Activated B cell treated with CpG ODN at 0.5 μM for 24 hours (primary cell): Measurements from ENCODE around the gene AP4E1. TPM values are rescaled to one million over a fixed set of nuclear protein-coding genes. Genes with fewer than 3 reads are reported as not detected.

Experiments used
- ATAC-seq: fragments of 200-7000 bp; cut with Tn5 transposase; one replicate; pipeline ENCODE4 v1.10.0; 2021; ENCODE audit warnings: low read depth, mild to moderate bottlenecking, moderate library complexity
- CTCF ChIA-PET: fragments of 350-600 bp; sonication (Branson Sonifier 250); formaldehyde crosslinking; loops from one replicate; lab custom pipeline; 2021; ENCODE audit warnings: antibody characterized with exemption; lab: Charles Lee
- POLR2A ChIA-PET: fragments of 350-600 bp; sonication (Branson Sonifier 250); formaldehyde crosslinking; loops from one replicate; lab custom pipeline; 2021; ENCODE audit warnings: antibody characterized with exemption; lab: Charles Lee
- DNase-seq: peaks from one replicate; pipeline ENCODE4 v3.0.0; 2022
- H3K27ac Mint-ChIP-seq: one replicate; pipeline ENCODE4 v1.8.0; 2020; ENCODE audit warnings: mixed read lengths
- H3K27me3 Mint-ChIP-seq: one replicate; pipeline ENCODE4 v1.8.0; 2021; ENCODE audit warnings: mixed read lengths
- H3K36me3 Mint-ChIP-seq: one replicate; pipeline ENCODE4 v1.8.0; 2021; ENCODE audit warnings: low read depth, mixed read lengths
- H3K4me1 Mint-ChIP-seq: one replicate; pipeline ENCODE4 v1.8.0; 2021; ENCODE audit warnings: mixed read lengths
- H3K4me3 Mint-ChIP-seq: one replicate; pipeline ENCODE4 v1.8.0; 2020; ENCODE audit warnings: mild to moderate bottlenecking, mixed read lengths
- H3K9me3 Mint-ChIP-seq: one replicate; pipeline ENCODE4 v1.8.0; 2020; ENCODE audit warnings: mixed read lengths
- CTCF ChIP-seq: fragments of 200-600 bp; IDR thresholded peaks from one replicate; pipeline ENCODE4 v1.8.0; 2022; ENCODE audit warnings: antibody characterized with exemption, mild to moderate bottlenecking
- intact Hi-C: fragments of 100-400 bp; cut with micrococcal nuclease; formaldehyde crosslinking; loops from one replicate; pipeline ENCODE4 v1.15.1; 2024
- total RNA-seq: library from RNA; stranded (reverse); gene quantifications from 2 replicates; pipeline ENCODE4 v1.2.3, GENCODE V29; 2022

AP4E1 gene
- total RNA-seq, 1 donor from 2014 or later = 13.4 TPM

DNA sequence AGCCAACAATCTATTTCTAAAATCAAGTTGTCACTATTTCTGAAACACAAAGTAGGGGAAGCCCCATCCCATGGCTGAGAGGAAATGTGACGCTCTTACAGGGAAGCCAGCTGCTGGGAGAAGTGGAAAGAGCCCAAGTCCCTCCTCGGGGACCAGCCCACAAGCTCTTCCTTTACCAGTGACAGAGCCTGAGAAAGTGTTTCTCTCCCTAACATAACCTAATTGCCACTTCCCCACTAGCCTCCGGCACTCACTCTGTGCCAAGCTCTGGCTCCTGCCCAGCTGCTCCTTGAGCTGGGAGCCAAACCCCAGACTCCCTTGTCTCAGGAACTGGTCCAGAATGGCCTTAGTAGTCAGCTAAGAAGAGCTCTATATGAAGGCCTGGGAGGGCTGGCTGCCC is 143.3 kb downstream of the AP4E1 start:
- no peaks in the 10 kb centered on the region for H3K9me3 Mint-ChIP-seq

DNA sequence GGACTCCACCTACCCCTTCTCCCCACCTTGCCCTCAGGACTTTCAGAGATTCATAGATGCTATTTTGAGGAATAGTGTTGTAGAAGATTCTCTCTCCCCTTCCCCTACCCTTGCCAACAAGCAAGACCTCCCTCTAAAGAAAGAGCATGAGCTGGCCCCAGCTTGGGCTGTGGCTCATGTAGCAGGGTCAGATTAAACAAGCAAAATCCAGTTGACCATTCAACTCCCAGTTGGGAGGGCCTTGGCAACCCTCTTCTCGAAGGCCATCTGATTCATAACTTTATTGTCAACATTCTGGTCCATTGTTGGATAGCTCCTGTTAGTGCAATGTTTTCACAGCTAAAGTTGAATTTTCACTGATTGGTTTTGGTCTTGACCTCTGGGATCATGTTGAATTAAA is 145.1 kb downstream of the AP4E1 start:
- ATAC-seq (no peak), DNase-seq (no peak)
- Mint-ChIP-seq H3K4me1 (peaks cover 3% of the 10 kb centered on the region), H3K27ac (no peak overlapping the region), H3K27me3 (peaks cover 12% of the 10 kb centered on the region), H3K4me3 (no peak overlapping the region), H3K9me3 (no peaks in the 10 kb centered on the region), H3K36me3 (no peaks in the 10 kb centered on the region)
- CTCF ChIA-PET = no interaction called here
- intact Hi-C loops = no loop called here
- POLR2A ChIA-PET = no interaction called here
- no peak for TF ChIP-seq CTCF

More for the DNA sequence above, 143.3 kb downstream of the AP4E1 start:
- Mint-ChIP-seq H3K4me3 (no peak overlapping the region), H3K4me1 (peaks cover 3% of the 10 kb centered on the region), H3K27me3 (peaks cover 9% of the 10 kb centered on the region), H3K36me3 (no peaks in the 10 kb centered on the region), H3K27ac (no peak overlapping the region)
- CTCF ChIA-PET = no interaction called here
- POLR2A ChIA-PET = no interaction called here
- DNase-seq = no peak
- no peak for ATAC-seq
- intact Hi-C loops = no loop called here
- no peak for TF ChIP-seq CTCF

DNA sequence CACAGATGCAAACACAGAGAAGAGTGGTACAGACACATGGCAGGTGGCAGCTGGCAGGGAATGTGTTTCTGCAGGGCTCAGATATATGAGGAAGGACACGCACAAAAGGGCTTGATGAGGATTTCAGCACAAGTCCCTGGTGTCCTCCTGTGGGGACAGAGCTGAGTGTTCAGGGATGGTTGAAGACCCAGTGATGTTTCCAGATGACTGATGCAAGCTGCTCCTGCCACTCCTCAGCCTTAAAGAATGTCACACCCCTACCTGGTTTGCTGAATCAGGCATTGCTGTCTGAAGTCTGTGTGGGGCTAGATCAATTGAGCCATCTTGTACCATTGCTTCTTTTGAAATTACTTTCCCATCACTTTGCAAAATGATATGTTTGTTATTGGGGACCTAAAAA is 146.1 kb downstream of the AP4E1 start:
- Mint-ChIP-seq H3K4me3 (no peak overlapping the region), H3K27ac (no peak overlapping the region), H3K4me1 (no peaks in the 10 kb centered on the region), H3K27me3 (peaks cover 12% of the 10 kb centered on the region), H3K36me3 (no peaks in the 10 kb centered on the region), H3K9me3 (no peaks in the 10 kb centered on the region)
- ChIA-PET CTCF (no interaction called here), POLR2A (no interaction called here)
- ATAC-seq (no peak), DNase-seq (no peak)
- intact Hi-C loops = no loop called here
- no peak for TF ChIP-seq CTCF

Other genes starting within 250 kb of the AP4E1 start
- 59.4 and 64.7 TPM in 2 replicates for gene TRPM7, start 221.9 kb upstream of the AP4E1 start, total RNA-seq
- gene SPPL2A, start 143.0 kb upstream of the AP4E1 start, total RNA-seq = 79.1 and 85.3 TPM in 2 replicates
- not detected in 2 replicates for gene TNFAIP8L3, start 186.2 kb downstream of the AP4E1 start, total RNA-seq